Spleen (tissue), 7 donors: ENCODE results near the gene LSM2.

Experiments
- CTCF ChIP-seq, 11 experiments: fragments of 200-600 bp in 7 of 11; fragments of 450-650 bp in 4 of 11; sonication (generic) in 4 of 11; IDR thresholded peaks in 8 of 11; conservative IDR thresholded peaks in 3 of 11; 1 replicate in 7 of 11; 2 replicates in 4 of 11; pipeline versions ENCODE4 v1.4.0 to v1.8.0; 2016 to 2021; ENCODE audit warnings: antibody characterized with exemption in 11 of 11, inconsistent platforms in 4 of 11, mild to moderate bottlenecking in 1 of 11
- POLR2A ChIP-seq, 3 donors: fragments of 450-650 bp; IDR thresholded peaks; one replicate each; pipeline ENCODE4 v1.5.1; 2017; ENCODE audit warnings: antibody characterized with exemption in 3 of 3, mild to moderate bottlenecking in 1 of 3
- donor health status: DM: no; HTN: no; CAD: no; lungs with moderate emphysema.
- donor health status: DM: no; HTN: no; CAD: no.
- donor health status: DM: no; HTN: no; CAD: no.

DNA sequence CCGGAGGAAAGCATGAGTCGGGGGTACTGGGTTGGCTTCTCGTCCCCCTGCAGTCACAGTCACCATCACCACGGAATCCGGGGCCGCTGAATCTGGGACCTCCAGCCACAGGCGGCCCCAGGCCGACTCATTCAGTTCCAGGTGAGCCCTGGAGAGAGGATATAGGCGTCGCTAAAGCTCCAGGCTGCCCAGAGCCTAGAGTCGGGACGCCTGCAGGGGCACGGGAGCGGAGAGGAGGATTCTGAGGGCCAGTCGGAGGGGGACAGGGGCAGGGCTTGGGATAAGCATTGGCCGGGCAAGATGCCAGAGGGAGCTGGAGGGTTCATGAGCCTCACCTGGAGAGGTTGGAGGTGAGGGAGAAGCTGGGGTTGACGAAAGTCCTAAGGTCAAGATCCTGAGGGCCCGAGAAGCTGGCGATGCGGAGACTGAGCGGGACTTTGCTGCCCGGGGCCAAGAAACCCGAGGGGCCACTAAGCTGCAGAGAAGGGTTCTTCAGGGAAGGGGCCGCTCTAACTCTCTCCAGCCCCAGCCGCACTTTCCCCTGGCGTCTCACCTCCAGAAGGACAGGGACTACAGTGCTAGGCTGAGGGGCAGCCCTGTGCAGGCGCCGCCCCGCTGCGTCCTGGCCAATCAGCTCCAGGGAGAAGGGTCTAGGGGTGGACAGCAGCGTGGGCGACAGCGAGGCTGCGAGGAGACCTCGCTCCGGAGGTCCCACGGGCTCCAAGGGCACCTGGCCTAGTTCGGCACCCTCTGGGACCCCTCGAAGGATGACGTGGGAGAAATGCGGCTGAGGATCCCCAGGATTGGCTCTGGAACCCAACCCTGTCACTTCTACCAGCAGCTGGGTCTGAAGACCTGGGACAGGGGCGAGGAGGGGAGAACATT is 40.6 kb downstream of the LSM2 start:
- TF ChIP-seq CTCF (IDR thresholded peaks at IDR 0.05 in 8 of 11, conservative IDR thresholded peaks at IDR 0.05 in 3 of 11), result no peak
- no peak for TF ChIP-seq POLR2A (IDR thresholded peaks at IDR 0.05)
